Lung (tissue), 12 donors: ENCODE measurements around the gene HNRNPUL1. TPM values are rescaled to one million over a fixed set of nuclear protein-coding genes. Genes with fewer than 3 reads are reported as not detected.

Experiments used
- ATAC-seq: fragments of 200-7000 bp; cut with Tn5 transposase; one replicate; pipeline ENCODE4 v1.9.1; 2020; ENCODE audit warnings: moderate number of reproducible peaks; ENCODE audit not compliant: insufficient read depth, low FRiP score
- DNase-seq, 3 donors: peaks; one replicate each; pipeline ENCODE4 v3.0.0-alpha.2; 2013 to 2017
- H3K27ac ChIP-seq, 2 donors: one replicate each; pipeline ENCODE4 v1.5.1; 2013; ENCODE audit warnings: mild to moderate bottlenecking in 2 of 2, moderate library complexity in 2 of 2, control low read depth in 1 of 2, inconsistent platforms in 1 of 2, low read depth in 1 of 2, low read length in 1 of 2
- H3K27me3 ChIP-seq, 3 donors: one replicate each; pipeline ENCODE4 v1.5.1; 2013; ENCODE audit warnings: low read length in 2 of 3; ENCODE audit not compliant: control insufficient read depth in 3 of 3, insufficient read depth in 3 of 3
- H3K36me3 ChIP-seq, 4 donors: one replicate each; pipeline ENCODE4 v1.5.1; 2013; ENCODE audit warnings: low read length in 4 of 4, mild to moderate bottlenecking in 1 of 4, moderate library complexity in 1 of 4; ENCODE audit not compliant: control insufficient read depth in 4 of 4, insufficient read depth in 4 of 4
- H3K4me1 ChIP-seq, 5 donors: one replicate each; pipeline ENCODE4 v1.5.1; 2013; ENCODE audit warnings: low read length in 5 of 5, mild to moderate bottlenecking in 2 of 5, moderate library complexity in 1 of 5; ENCODE audit not compliant: control insufficient read depth in 5 of 5, insufficient read depth in 5 of 5
- H3K4me3 ChIP-seq: one replicate; pipeline ENCODE4 v1.5.1; 2013; ENCODE audit warnings: mild to moderate bottlenecking, control low read depth, moderate library complexity
- H3K9ac ChIP-seq, 2 donors: one replicate each; pipeline ENCODE4 v1.5.1; 2013; ENCODE audit warnings: low read length in 2 of 2, control low read depth in 1 of 2; ENCODE audit not compliant: insufficient read depth in 1 of 2
- H3K9me3 ChIP-seq, 4 donors: one replicate each; pipeline ENCODE4 v1.5.1; 2013; ENCODE audit warnings: low read length in 3 of 4, mild to moderate bottlenecking in 1 of 4, moderate library complexity in 1 of 4; ENCODE audit not compliant: control insufficient read depth in 4 of 4, insufficient read depth in 3 of 4
- CTCF ChIP-seq: IDR thresholded peaks from 2 replicates; pipeline ENCODE4 v1.5.1; 2012; ENCODE audit warnings: mild to moderate bottlenecking; ENCODE audit errors: control extremely low read depth, extremely low read depth
- WGBS, 2 donors: extraction: QIAGEN DNeasy Blood & Tissue Kit; methylation state at CpG; one replicate each; pipeline ENCODE4 v1.1.7; 2013; 5-methylcytosine and 5-hydroxymethylcytosine counted together
- polyA plus RNA-seq, 2 donors: library from polyadenylated mRNA; stranded (reverse); fragments of 200-250 nt; gene quantifications; one replicate each; pipeline ENCODE4 v1.2.1, GENCODE V29; 2013
- total RNA-seq, 2 donors: library from RNA; depleted of rRNA in 1 of 2; stranded (reverse); fragments of >200 nt in 1 of 2; gene quantifications; one replicate each; pipeline ENCODE4 v1.2.1, GENCODE V29; 2014 to 2021
- donor health status: control.
- donor health status: control.
- donor health status: Bipolar disorder and iron deficiency.
- donor health status: healthy.
- donor health status: DM: yes; HTN: yes; CAD: no.

The HNRNPUL1 gene
- total and polyA plus RNA-seq, 4 donors, result 92.2 to 198 (median 144) TPM

DNA sequence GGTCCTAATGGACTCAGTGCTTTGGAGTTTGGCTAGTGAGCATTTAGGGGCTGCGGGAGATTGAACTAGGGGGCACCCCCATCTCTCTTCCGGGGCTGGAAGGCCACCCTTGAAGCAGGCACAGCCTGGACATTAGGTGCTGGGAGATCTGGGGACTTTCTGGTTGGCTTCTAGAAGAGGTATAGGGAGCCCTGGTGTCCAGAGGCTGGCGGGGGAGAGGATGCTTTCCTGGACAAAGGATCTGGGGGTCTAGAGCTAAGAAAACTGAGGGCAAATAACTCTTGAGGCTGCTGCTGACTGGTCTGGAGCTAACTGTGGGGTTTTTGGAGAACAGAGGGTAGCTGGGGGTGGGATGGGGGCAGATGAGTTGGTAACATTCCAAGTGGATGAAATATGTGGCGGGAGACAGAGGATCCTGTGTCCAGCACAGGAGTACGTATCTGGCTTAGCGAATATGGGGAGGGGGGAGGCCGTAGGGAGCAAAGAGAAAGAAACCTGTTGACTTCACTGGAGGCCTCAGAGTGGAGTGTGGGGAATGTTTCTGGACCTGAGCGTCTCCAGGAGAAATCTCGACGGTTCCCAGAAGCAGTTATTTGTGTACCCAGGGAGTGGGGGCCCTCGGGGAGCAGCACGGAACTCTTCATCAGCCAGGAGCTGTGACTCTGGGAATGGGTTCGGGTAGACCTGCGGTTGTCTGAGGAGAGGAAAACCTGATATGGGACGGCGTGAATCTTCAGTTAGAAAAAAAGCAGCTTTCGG lies 1.4 kb downstream of the HNRNPUL1 start:
- H3K4me3 ChIP-seq, result peak overlapping the region; percentile 87
- 19 to 29% methylated on average over 17 of the region's 17 CpGs for WGBS, 2 donors
- TF ChIP-seq CTCF, result no peak
- H3K4me1 ChIP-seq, result peaks cover 4 to 22% (median 8%) of the 10 kb centered on the region in 5 donors
- H3K36me3 ChIP-seq, result peaks cover 16 to 22% (median 17%) of the 10 kb centered on the region in 4 donors
- H3K27me3 ChIP-seq, result no peaks in the 10 kb centered on the region
- no peaks in the 10 kb centered on the region for H3K9me3 ChIP-seq
- no peak for ATAC-seq
- peak overlapping the region; percentile 86 to 90 for H3K9ac ChIP-seq
- peak; percentile 24 to 46 (median 33) for DNase-seq
- peak overlapping the region; percentile 99 for H3K27ac ChIP-seq

GRCh38 chr19:41269055-41269454 lies 4.9 kb downstream of the HNRNPUL1 start:
- peaks cover 4 to 17% (median 8%) of the 10 kb centered on the region in 5 donors for H3K4me1 ChIP-seq
- no peak for ATAC-seq
- no peaks in the 10 kb centered on the region for H3K9me3 ChIP-seq
- 96 to 98% methylated on average over 2 of the region's 2 CpGs for WGBS, 2 donors
- H3K36me3 ChIP-seq, result peaks cover 49 to 57% (median 50%) of the 10 kb centered on the region in 4 donors
- H3K27ac ChIP-seq, result no peak overlapping the region
- no peak for TF ChIP-seq CTCF
- no peak for DNase-seq
- H3K27me3 ChIP-seq, result no peaks in the 10 kb centered on the region
- no peak overlapping the region for H3K4me3 ChIP-seq
- no peak overlapping the region for H3K9ac ChIP-seq

- DNase-seq (no peak), ATAC-seq (no peak)
- Histone ChIP-seq H3K27me3 (no peaks in the 10 kb centered on the region), H3K4me3 (no peak overlapping the region), H3K9me3 (no peaks in the 10 kb centered on the region), H3K36me3 (peaks cover 51 to 62% (median 55%) of the 10 kb centered on the region in 4 donors), H3K27ac (no peak overlapping the region), H3K9ac (no peak overlapping the region), H3K4me1 (peaks cover 4 to 17% (median 8%) of the 10 kb centered on the region in 5 donors)
- no peak for TF ChIP-seq CTCF
- 96 to 97% methylated on average over 5 of the region's 5 CpGs for WGBS, 2 donors
Observed at GRCh38 chr19:41269571-41269970, 5.4 kb downstream of the HNRNPUL1 start.
